Sigmoid colon (tissue), 7 donors: Measurements from ENCODE around the gene SIPA1L3. TPM values are rescaled to one million over a fixed set of nuclear protein-coding genes. Genes with fewer than 3 reads are reported as not detected.
A peak's percentile ranks its signal among the peaks of the same experiment; 100 is the strongest.

Experiments
- DNase-seq: peaks from one replicate; pipeline ENCODE4 v3.0.0-alpha.2; 2019
- H3K27ac ChIP-seq, 4 donors: fragments of 200-600 bp; sonication (generic); one replicate each; pipeline ENCODE4 v1.5.1; 2016 to 2019; ENCODE audit warnings: mild to moderate bottlenecking in 1 of 4
- H3K27me3 ChIP-seq, 3 donors: fragments of 200-600 bp; sonication (generic); one replicate each; pipeline ENCODE4 v1.5.1; 2019; ENCODE audit warnings: mild to moderate bottlenecking in 1 of 3
- H3K36me3 ChIP-seq, 4 donors: fragments of 200-600 bp; sonication (generic); one replicate each; pipeline ENCODE4 v1.5.1; 2016 to 2019
- H3K4me1 ChIP-seq, 4 donors: fragments of 200-600 bp; sonication (generic); one replicate each; pipeline ENCODE4 v1.5.1; 2017 to 2019
- H3K4me3 ChIP-seq, 4 donors: fragments of 200-600 bp; sonication (generic); one replicate each; pipeline ENCODE4 v1.5.1; 2017 to 2019; ENCODE audit warnings: mild to moderate bottlenecking in 2 of 4, moderate library complexity in 1 of 4
- H3K9me3 ChIP-seq, 4 donors: fragments of 200-600 bp in 3 of 4; sonication (generic) in 3 of 4; one replicate each; pipeline versions ENCODE4 v1.5.1 to v1.6.1; 2013 to 2019
- CTCF ChIP-seq, 4 experiments: fragments of 450-650 bp in 3 of 4; fragments of 200-600 bp in 1 of 4; IDR thresholded peaks; one replicate each; pipeline ENCODE4 v1.5.1; 2016 to 2019; ENCODE audit warnings: antibody characterized with exemption in 4 of 4, mild to moderate bottlenecking in 3 of 4, moderate library complexity in 2 of 4
- EP300 ChIP-seq, 4 donors: sonication (generic); formaldehyde crosslinking; IDR thresholded peaks; one replicate each; pipeline ENCODE4 v1.6.1; 2017; ENCODE audit warnings: antibody characterized with exemption in 4 of 4
- POLR2A ChIP-seq, 2 donors: fragments of 450-650 bp; IDR thresholded peaks; one replicate each; pipeline ENCODE4 v1.6.1; 2016; ENCODE audit warnings: antibody characterized with exemption in 2 of 2, mild to moderate bottlenecking in 2 of 2, moderate library complexity in 2 of 2
- POLR2AphosphoS5 ChIP-seq, 4 donors: sonication (generic); formaldehyde crosslinking; IDR thresholded peaks; one replicate each; pipeline ENCODE4 v1.6.1; 2017; ENCODE audit warnings: antibody characterized with exemption in 4 of 4
- WGBS, 2 donors: extraction: QIAGEN DNeasy Blood & Tissue Kit; methylation state at CpG; one replicate each; pipeline ENCODE4 v1.1.7; 2013; 5-methylcytosine and 5-hydroxymethylcytosine counted together
- intact Hi-C: fragments of 100-400 bp; cut with DNase I; formaldehyde crosslinking; loops from one replicate; pipeline ENCODE4 v1.15.1; 2023
- polyA plus RNA-seq, 3 donors: library from polyadenylated mRNA; stranded (reverse); fragments of 200-250 nt; gene quantifications; one replicate each; pipeline ENCODE4 v1.2.3, GENCODE V29; 2013
- total RNA-seq, 4 donors: library from RNA; depleted of rRNA; stranded (reverse); fragments of >200 nt; gene quantifications; one replicate each; pipeline ENCODE4 v1.1.0, GENCODE V29; 2016
- donor health status: healthy with polysubstance abuse.
- donor health status: Bipolar disorder and iron deficiency.
- donor health status: healthy.

SIPA1L3 gene
- total and polyA plus RNA-seq, 7 donors, result 7.7 to 47.9 (median 9.9) TPM

GRCh38 chr19:38206928-38207327, 299.9 kb downstream of the SIPA1L3 start:
- no peak for DNase-seq
- no peak for TF ChIP-seq CTCF (IDR thresholded peaks at IDR 0.05)
- no peak for TF ChIP-seq POLR2AphosphoS5 (IDR thresholded peaks at IDR 0.05)
- TF ChIP-seq EP300 (IDR thresholded peaks at IDR 0.05), result no peak
- no peak for TF ChIP-seq POLR2A (IDR thresholded peaks at IDR 0.05)
- 91 to 95% methylated on average over 16 of the region's 16 CpGs for WGBS, 2 donors
- Histone ChIP-seq H3K9me3 (no peaks in the 10 kb centered on the region), H3K27ac (no peak overlapping the region), H3K36me3 (peaks cover 0 to 39% (median 6%) of the 10 kb centered on the region in 4 donors), H3K4me1 (peaks cover 0 to 30% (median 25%) of the 10 kb centered on the region in 4 donors), H3K27me3 (peaks cover 27 to 45% (median 30%) of the 10 kb centered on the region in 3 donors), H3K4me3 (no peak overlapping the region)
- intact Hi-C loops, result no loop called here

GRCh38 chr19:38207543-38207942, 300.5 kb downstream of the SIPA1L3 start:
- no peaks in the 10 kb centered on the region for H3K9me3 ChIP-seq
- WGBS, 2 donors, result 83 to 84% methylated on average over 12 of the region's 12 CpGs
- TF ChIP-seq POLR2AphosphoS5 (IDR thresholded peaks at IDR 0.05) (no peak), EP300 (IDR thresholded peaks at IDR 0.05) (no peak)
- H3K27me3 ChIP-seq, result peaks cover 30 to 51% (median 36%) of the 10 kb centered on the region in 3 donors
- no peak overlapping the region for H3K4me3 ChIP-seq
- peaks cover 0 to 30% (median 25%) of the 10 kb centered on the region in 4 donors for H3K4me1 ChIP-seq
- intact Hi-C loops, result no loop called here
- no peak for DNase-seq
- H3K27ac ChIP-seq, result no peak overlapping the region
- peaks cover 0 to 33% (median 5%) of the 10 kb centered on the region in 4 donors for H3K36me3 ChIP-seq

- Histone ChIP-seq H3K27me3 (peaks cover 30 to 62% (median 44%) of the 10 kb centered on the region in 3 donors), H3K27ac (peak overlapping the region in 1 of 4 donors; percentile 63), H3K36me3 (peaks cover 0 to 23% (median 2%) of the 10 kb centered on the region in 4 donors), H3K4me1 (peaks cover 0 to 30% (median 25%) of the 10 kb centered on the region in 4 donors), H3K4me3 (no peak overlapping the region), H3K9me3 (no peaks in the 10 kb centered on the region)
- 93 to 96% methylated on average over 3 of the region's 3 CpGs for WGBS, 2 donors
- intact Hi-C loops, result no loop called here
- no peak for DNase-seq
- TF ChIP-seq EP300 (IDR thresholded peaks at IDR 0.05) (no peak), POLR2AphosphoS5 (IDR thresholded peaks at IDR 0.05) (no peak), POLR2A (IDR thresholded peaks at IDR 0.05) (no peak), CTCF (IDR thresholded peaks at IDR 0.05) (no peak)
These were observed 301.6 kb downstream of the SIPA1L3 start for GRCh38 chr19:38208571-38208970.

GRCh38 chr19:38209152-38209551, 302.1 kb downstream of the SIPA1L3 start:
- Histone ChIP-seq H3K36me3 (peaks cover 0 to 17% (median 2%) of the 10 kb centered on the region in 4 donors), H3K9me3 (no peaks in the 10 kb centered on the region), H3K27me3 (peaks cover 30 to 67% (median 50%) of the 10 kb centered on the region in 3 donors), H3K4me3 (peak overlapping the region in 2 of 4 donors; percentile 18 to 39), H3K4me1 (peaks cover 0 to 30% (median 25%) of the 10 kb centered on the region in 4 donors), H3K27ac (peak overlapping the region; percentile 7 to 63 (median 44))
- no peak for DNase-seq
- TF ChIP-seq EP300 (IDR thresholded peaks at IDR 0.05) (no peak), POLR2A (IDR thresholded peaks at IDR 0.05) (no peak), POLR2AphosphoS5 (IDR thresholded peaks at IDR 0.05) (no peak), CTCF (IDR thresholded peaks at IDR 0.05) (no peak)
- intact Hi-C loops, result no loop called here
- 9 to 45% methylated on average over 5 of the region's 5 CpGs for WGBS, 2 donors

- H3K9me3 ChIP-seq, result no peaks in the 10 kb centered on the region
- H3K27ac ChIP-seq, result peak overlapping the region; percentile 44 to 67 (median 60)
- intact Hi-C loops, result no loop called here
- WGBS, 2 donors, result 5 to 7% methylated on average over 29 to 30 of the region's 30 CpGs
- H3K36me3 ChIP-seq, result peaks cover 0 to 15% (median 2%) of the 10 kb centered on the region in 4 donors
- H3K4me3 ChIP-seq, result peak overlapping the region in 3 of 4 donors; percentile 14 to 39 (median 18)
- peaks cover 30 to 74% (median 55%) of the 10 kb centered on the region in 3 donors for H3K27me3 ChIP-seq
- DNase-seq, result peak; percentile 92
- TF ChIP-seq EP300 (IDR thresholded peaks at IDR 0.05) (peak in 1 of 4 donors; percentile 31), CTCF (IDR thresholded peaks at IDR 0.05) (no peak), POLR2AphosphoS5 (IDR thresholded peaks at IDR 0.05) (peak; percentile 44 to 76 (median 68))
- peaks cover 0 to 30% (median 25%) of the 10 kb centered on the region in 4 donors for H3K4me1 ChIP-seq
These were observed 302.9 kb downstream of the SIPA1L3 start for GRCh38 chr19:38209671-38210457.
